ACHN (cell line): ENCODE data around the gene MYH4.

ENCODE experiments used
- DNase-seq: peaks from one replicate; pipeline ENCODE4 v3.0.0-alpha.2; 2015
- in situ Hi-C: cut with HindIII; loops from 2 replicates; pipeline ENCODE4 v1.10.0; 2017; ENCODE audit warnings: low sequenced_read_pairs, low pct_ligation_motif_present, low pct_unique_long_range_greater_than_20kb

Gene MYH4

DNA sequence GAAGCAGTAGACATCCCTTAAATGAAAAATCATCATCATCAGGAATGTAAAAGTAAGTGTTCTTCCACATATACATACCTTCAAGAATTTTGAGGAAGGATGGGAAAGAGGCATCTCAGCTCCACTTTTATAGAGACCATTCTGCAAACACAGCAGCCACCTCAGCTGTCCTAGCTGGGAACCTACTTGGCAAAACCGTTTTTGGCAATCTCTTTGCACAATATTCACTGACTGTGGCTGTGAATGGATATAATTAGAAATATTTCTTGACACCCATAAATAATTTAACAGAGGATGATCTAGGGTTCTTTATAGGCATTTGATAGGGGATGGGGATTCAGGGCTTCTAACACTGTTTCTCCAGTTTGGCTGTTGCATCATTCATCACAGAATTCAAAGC lies at the start of gene MYH4:
MYH4 (minus strand) TSS at position 101 of the 400 bp plus-strand sequence. CDS start 2,814 bp downstream, outside the sequence.
- in situ Hi-C loops, result no loop called here
- no peak for DNase-seq

GRCh38 chr17:10518271-10519037 lies 49.1 kb upstream of the MYH4 start, which contains the start of gene MYH1:
Gene MYH1, minus strand, starts transcription at chr17:10518542. Its CDS starts 1,900 bp downstream, at chr17:10516642.
- no peak for DNase-seq
- in situ Hi-C loops, result no loop called here

- no peak for DNase-seq
- in situ Hi-C loops, result no loop called here
Measured at GRCh38 chr17:10516638-10517037, 47.3 kb upstream of the MYH4 start.

DNA sequence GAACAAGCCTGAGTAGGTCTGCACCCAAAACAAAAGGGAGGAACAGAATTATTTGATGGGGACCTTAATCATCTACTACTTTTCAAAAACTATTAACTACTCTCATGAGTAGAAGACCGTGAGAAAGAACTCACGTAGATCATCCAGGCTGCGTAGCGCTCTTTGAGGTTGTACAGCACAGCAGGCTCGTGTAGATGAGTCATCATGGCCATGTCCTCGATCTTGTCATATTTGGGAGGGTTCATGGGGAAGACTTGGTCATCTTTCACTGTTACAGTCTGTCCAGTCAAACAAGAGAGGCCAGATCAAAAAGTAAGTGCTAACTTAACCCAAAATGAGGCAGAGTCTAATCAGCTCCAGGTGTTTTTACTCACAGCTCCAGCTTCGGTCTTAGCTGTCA lies 46.7 kb upstream of the MYH4 start:
- in situ Hi-C loops, result no loop called here
- DNase-seq, result no peak

- in situ Hi-C loops, result no loop called here
- DNase-seq, result no peak
Measured at GRCh38 chr17:10513299-10514067, 44.1 kb upstream of the MYH4 start.

GRCh38 chr17:10512856-10513255 lies 43.5 kb upstream of the MYH4 start:
- in situ Hi-C loops, result no loop called here
- DNase-seq, result no peak

DNA sequence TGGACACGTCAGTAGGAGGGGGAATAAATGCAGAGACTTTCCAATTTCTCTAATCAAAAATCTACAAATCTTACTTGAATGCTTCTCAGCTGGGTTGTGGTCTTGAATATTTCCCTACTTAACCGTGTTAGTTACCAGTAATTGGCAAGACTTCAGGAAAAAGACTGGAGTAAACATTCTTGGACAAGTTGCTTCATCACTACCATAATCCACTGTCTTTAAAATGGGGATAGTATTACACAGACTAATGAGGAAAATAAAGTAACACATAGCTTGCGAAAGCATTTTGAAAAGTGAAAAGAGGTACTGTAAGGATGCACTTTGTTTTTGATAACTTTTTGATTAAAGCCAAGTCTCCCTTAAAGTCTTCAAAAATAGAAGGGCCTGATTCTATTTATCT lies 30.6 kb upstream of the MYH4 start:
- DNase-seq, result no peak
- in situ Hi-C loops, result no loop called here

DNA sequence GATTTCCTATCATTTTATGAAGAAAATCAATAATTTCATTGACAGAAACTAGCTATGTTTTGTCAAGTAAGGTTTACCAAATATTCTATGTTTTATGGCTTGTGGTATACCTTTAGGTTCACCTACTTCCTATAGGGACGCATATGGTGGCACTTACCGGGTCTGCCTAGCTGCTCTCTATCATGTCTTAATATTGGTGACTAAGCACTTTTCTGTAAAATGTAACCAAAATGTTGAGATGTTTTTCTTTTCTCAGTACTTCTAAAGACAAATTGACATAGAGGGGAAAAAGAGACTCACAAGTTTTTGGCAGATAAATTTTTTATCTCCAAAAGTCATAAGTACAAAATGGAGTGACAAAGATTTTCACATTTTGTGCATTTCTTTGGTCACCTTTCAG lies 22.6 kb upstream of the MYH4 start:
- in situ Hi-C loops, result no loop called here
- DNase-seq, result no peak

GRCh38 chr17:10482252-10482651 lies 12.9 kb upstream of the MYH4 start:
- no peak for DNase-seq
- in situ Hi-C loops, result no loop called here

- in situ Hi-C loops, result no loop called here
- no peak for DNase-seq
Measured at GRCh38 chr17:10477701-10478100, 8.3 kb upstream of the MYH4 start.

GRCh38 chr17:10474536-10474935 lies 5.2 kb upstream of the MYH4 start:
- DNase-seq, result no peak
- in situ Hi-C loops, result no loop called here

DNA sequence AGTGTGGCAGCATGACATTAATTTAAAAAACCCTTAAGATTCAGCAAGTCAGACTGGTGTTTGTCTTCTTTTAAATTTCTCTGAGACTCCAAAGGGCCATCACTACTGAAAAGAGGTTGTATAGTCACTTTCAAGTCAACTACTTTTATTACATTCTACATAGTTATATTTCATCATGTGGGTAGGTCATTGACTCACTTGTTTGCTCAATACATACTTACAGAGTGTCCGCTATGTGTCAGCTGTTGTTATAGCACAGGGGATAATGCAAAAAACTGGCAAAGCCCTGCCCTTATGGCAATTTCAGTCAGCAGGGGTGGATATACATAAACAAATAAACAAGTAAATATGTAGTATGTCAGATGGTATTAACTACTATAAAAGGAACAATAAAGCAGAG lies 2.5 kb upstream of the MYH4 start:
- no peak for DNase-seq
- in situ Hi-C loops, result no loop called here

GRCh38 chr17:10463402-10463801 lies 6.0 kb downstream of the MYH4 start:
- no peak for DNase-seq
- in situ Hi-C loops, result no loop called here

GRCh38 chr17:10460062-10460461 lies 9.3 kb downstream of the MYH4 start:
- in situ Hi-C loops, result no loop called here
- no peak for DNase-seq

- no peak for DNase-seq
- in situ Hi-C loops, result no loop called here
Measured at GRCh38 chr17:10458701-10459100, 10.7 kb downstream of the MYH4 start.

DNA sequence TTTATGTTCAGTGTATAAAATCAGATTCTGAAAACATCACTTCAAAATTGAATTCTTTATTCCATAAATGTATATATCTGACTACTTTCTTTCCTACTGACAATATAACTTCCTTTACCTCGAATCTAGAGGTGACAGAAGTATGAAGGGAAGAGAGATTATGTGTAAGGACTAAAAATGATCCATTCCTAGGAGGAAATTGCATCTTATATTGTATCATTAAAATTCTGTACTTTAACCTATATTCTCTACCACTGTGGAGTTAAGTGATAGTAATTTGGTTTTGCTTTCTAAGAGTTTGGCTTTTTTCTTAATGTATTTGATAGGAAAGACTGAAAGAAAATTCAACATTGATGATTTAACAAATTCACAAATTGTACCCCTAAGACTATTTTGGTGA lies 11.4 kb downstream of the MYH4 start:
- in situ Hi-C loops, result no loop called here
- DNase-seq, result no peak

DNA sequence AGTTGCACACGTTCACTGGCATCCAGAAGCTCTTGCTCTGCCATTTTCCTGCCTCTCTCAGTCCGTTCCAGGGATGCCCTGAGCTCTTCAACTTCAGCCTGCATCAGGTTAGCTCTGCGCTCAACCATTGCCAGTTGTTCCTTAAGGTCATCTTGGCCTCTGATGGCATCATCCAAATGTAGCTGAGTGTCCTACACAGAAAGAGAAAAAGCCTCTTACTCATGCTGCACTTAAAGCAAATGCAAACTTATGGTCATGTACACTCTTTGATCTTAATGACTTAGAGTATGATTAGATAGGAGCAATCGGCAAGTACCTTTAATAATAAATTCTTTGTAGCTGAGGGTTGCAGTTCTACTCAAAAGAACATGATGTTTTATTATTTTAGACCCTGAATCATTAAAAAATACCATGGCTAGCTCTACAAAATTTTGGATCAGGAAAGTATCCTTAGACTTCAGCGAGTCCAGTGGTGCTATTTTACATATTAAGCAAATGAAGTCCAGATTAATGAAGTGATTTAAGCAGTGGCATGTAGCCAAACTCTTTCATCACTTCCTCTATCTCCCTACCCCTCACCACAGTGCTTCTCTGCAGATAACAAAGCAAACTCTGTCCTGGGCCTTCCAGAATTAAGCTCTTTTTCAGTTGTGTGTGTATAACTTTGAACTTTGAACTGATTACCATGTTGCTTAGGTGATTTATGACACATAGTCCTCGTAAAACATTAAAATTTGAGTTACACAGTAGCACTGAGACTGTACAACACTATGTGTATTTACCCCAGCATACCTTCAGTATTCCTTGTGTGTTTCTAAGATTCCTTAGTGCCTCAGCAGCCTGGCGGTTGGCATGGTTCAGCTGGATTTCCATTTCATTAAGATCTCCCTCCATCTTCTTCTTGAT lies 22.1 kb downstream of the MYH4 start:
- DNase-seq, result no peak
- in situ Hi-C loops, result no loop called here

- in situ Hi-C loops, result no loop called here
- no peak for DNase-seq
Measured at GRCh38 chr17:10439816-10440215, 29.5 kb downstream of the MYH4 start.

GRCh38 chr17:10435096-10435495 lies 34.3 kb downstream of the MYH4 start:
- in situ Hi-C loops, result no loop called here
- no peak for DNase-seq
